ENCODE data around the gene SEMA4D.

DNA sequence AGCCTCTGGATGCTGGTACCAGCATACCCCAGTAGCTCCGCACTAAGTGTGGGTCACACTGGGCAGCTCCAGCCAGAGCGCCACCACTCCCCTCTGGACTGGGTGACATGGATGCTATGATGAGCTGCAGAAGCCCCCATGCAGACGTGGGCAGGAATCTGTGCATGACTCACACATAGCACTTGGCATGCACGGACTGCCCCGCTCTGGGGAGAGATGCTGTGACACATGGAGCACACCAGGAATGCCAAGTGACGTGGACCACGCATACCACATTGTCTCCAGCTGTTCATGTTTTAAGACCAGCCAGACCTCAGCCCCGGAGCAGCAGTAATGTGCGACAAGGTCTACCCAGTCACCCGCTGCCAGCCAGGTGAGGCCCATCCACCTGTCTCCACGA, 64.1 kb downstream of the SEMA4D start:
- TF ChIP-seq CTCF (conservative IDR thresholded peaks at IDR 0.05) (no peak), EZH2 (IDR thresholded peaks at IDR 0.05; ENCODE audit: low read depth) (no peak)

Data from PC-9 (cell line).